Bronchial epithelial cell (primary cell): Measurements from ENCODE around the gene WDR90. TPM values are rescaled to one million over a fixed set of nuclear protein-coding genes. Genes with fewer than 3 reads are reported as not detected.

Experiments used
- DNase-seq: peaks from one replicate; pipeline ENCODE4 v3.0.0-alpha.2; 2010; ENCODE audit warnings: low read depth
- FAIRE-seq: peaks from 2 replicates; lab custom pipeline; 2011; peaks lifted over from hg19 to GRCh38; lab: Jason Lieb, UNC
- H3K27me3 ChIP-seq: 2 replicates; pipeline ENCODE4 v1.5.1; 2011; ENCODE audit warnings: low read length; ENCODE audit not compliant: control insufficient read depth, insufficient read depth
- H3K36me3 ChIP-seq: 2 replicates; pipeline ENCODE4 v1.5.1; 2011; ENCODE audit warnings: low read length; ENCODE audit not compliant: control insufficient read depth, insufficient read depth
- H3K4me3 ChIP-seq: 2 replicates; pipeline ENCODE4 v1.5.1; 2011; ENCODE audit warnings: mild to moderate bottlenecking, low read depth, low read length, control low read depth
- CTCF ChIP-seq: IDR thresholded peaks from 2 replicates; pipeline ENCODE4 v1.5.1; 2011; ENCODE audit warnings: mild to moderate bottlenecking, moderate library complexity, low read length, control low read depth, inconsistent platforms; ENCODE audit not compliant: insufficient read depth, severe bottlenecking
- total RNA-seq: library from RNA; depleted of rRNA; stranded (reverse); fragments of >200 nt; gene quantifications from 2 replicates; pipeline ENCODE4 v1.2.1, GENCODE V29; 2014

The WDR90 gene
- total RNA-seq, 1 donor from 2014 or later = 4.2 TPM

DNA sequence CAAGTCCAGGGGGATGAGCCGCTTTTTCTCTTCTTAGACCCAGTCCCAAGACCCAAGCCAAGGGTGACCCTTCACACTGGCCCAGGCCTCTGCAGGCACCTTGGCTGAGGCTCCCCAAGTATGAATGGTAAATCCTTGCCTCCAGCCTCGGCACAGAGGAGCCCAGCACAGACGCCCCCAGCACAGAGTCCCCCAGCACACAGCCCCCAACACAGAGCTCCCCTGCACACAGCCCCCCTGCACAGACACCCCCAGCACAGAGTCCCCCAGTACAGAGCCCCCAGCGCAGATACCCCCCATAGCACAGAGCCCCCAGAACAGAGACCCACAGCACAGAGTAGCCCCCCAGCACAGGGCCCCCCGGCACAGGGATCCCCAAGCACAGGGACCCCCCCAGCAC lies 8.6 kb upstream of the WDR90 start:
- DNase-seq = no peak
- no peak for TF ChIP-seq CTCF
- FAIRE-seq = no peak
- no peak overlapping the region for H3K4me3 ChIP-seq
- H3K36me3 ChIP-seq = no peaks in the 10 kb centered on the region
- no peaks in the 10 kb centered on the region for H3K27me3 ChIP-seq

GRCh38 chr16:641326-642188 lies 7.6 kb upstream of the WDR90 start, which contains the start of gene MCRIP2:
TSS of gene MCRIP2 (plus strand) at chr16:641828. CDS start at chr16:641992, 164 bp downstream.
- DNase-seq = peak; percentile 27
- no peaks in the 10 kb centered on the region for H3K36me3 ChIP-seq
- no peak for TF ChIP-seq CTCF
- no peaks in the 10 kb centered on the region for H3K27me3 ChIP-seq
- no peak for FAIRE-seq
- peak within 1 kb of the TSS; percentile 58 for H3K4me3 ChIP-seq

DNA sequence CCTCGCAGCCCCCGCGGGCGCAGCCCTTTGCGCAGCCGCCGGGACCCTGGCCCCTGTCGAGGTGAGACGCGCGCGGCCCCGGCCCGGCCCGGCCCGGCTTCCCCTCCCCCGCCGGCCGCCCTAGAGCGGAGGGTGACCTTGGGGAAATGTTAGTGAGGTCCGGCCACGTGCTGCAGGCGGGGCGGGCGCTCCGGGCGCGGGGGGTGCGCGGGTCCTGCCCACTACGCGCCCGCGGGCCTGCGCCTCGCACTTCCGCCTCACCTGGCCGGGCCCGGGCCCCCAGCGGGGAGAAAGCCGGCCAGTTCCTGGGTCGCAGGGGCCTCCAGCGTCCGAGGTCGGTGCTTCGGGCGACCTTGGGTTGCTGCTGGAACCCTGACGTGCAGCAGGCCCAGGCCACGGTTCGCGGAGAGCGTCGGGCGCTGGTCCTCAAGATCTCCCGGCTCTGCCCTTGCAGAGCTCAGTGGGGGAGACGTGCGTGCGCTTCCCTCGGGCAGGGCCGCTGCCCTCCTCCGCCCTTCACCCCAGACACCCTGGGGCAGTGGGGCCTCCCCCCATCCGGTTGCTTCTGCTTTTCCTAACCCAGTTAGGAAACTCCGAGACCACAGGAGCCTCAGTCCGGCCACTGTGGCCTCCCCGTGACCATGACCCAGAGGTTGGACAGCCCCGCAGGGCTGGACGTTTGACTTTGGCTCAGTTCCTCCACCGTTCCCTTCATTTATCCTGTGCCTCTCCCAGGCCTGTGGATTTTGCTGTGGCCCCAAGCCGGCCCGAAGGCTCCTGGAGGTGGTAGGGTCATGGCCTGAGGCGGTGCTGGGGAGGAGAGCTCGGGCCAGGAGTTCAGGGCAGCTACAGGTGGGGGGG lies 6.7 kb upstream of the WDR90 start:
- TF ChIP-seq CTCF = no peak
- Histone ChIP-seq H3K27me3 (no peaks in the 10 kb centered on the region), H3K36me3 (peaks cover under 1% of the 10 kb centered on the region), H3K4me3 (peak overlapping the region; percentile 58)
- FAIRE-seq = no peak
- no peak for DNase-seq

DNA sequence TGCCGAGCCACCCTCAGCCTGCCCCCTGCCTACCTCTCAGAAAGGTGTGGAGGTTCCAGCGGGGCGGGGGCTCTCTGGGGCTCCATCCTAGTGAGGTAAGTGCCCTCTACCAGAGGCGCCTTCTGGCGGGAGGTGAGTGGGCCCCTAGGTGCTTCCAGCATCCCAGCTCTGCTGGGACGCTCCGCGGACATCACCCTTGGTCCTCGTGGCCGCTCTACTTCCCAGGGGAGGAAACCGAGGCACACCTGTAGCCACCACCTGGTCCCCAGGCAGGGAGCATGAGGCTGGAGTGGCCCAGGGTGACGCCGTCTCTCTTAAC lies 6.2 kb upstream of the WDR90 start:
- FAIRE-seq (no peak), DNase-seq (no peak)
- peaks cover 2% of the 10 kb centered on the region for H3K36me3 ChIP-seq
- peak overlapping the region; percentile 58 for H3K4me3 ChIP-seq
- TF ChIP-seq CTCF = no peak
- no peaks in the 10 kb centered on the region for H3K27me3 ChIP-seq

- H3K27me3 ChIP-seq = no peaks in the 10 kb centered on the region
- DNase-seq = no peak
- TF ChIP-seq CTCF = no peak
- no peak for FAIRE-seq
- H3K36me3 ChIP-seq = peaks cover 2% of the 10 kb centered on the region
- H3K4me3 ChIP-seq = no peak overlapping the region
These were observed 4.6 kb upstream of the WDR90 start for GRCh38 chr16:644556-644955.
